WTC11 (cell line): ENCODE data around the gene PRSS38. TPM values are rescaled to one million over a fixed set of nuclear protein-coding genes. Genes with fewer than 3 reads are reported as not detected.

Source experiments
- ATAC-seq: fragments of 200-7000 bp; cut with Tn5 transposase; 2 replicates; pipeline ENCODE4 v1.10.0; 2021; ENCODE audit warnings: mild to moderate bottlenecking, moderate library complexity
- CTCF ChIA-PET: fragments of 300-600 bp; sonication (Branson Sonifier 250); formaldehyde crosslinking; loops from one replicate; lab custom pipeline; 2021; ENCODE audit warnings: antibody characterized with exemption; lab: Charles Lee
- POLR2A ChIA-PET: fragments of 350-600 bp; sonication (Branson Sonifier 250); formaldehyde crosslinking; loops from one replicate; lab custom pipeline; 2021; ENCODE audit warnings: antibody characterized with exemption; lab: Charles Lee
- DNase-seq: peaks from one replicate; pipeline ENCODE4 v3.0.0; 2021; ENCODE audit warnings: low spot score
- H3K27ac Mint-ChIP-seq: 2 replicates; pipeline ENCODE4 v1.8.0; 2021; ENCODE audit warnings: mixed read lengths
- H3K27me3 Mint-ChIP-seq: 2 replicates; pipeline ENCODE4 v1.8.0; 2021; ENCODE audit warnings: low read depth, mild to moderate bottlenecking, moderate library complexity, mixed read lengths
- H3K36me3 Mint-ChIP-seq: 2 replicates; pipeline ENCODE4 v1.8.0; 2021; ENCODE audit warnings: mixed read lengths
- H3K4me1 Mint-ChIP-seq: 2 replicates; pipeline ENCODE4 v1.8.0; 2022; ENCODE audit warnings: mixed read lengths
- H3K4me3 Mint-ChIP-seq: 2 replicates; pipeline ENCODE4 v1.8.0; 2021; ENCODE audit warnings: mild to moderate bottlenecking, moderate library complexity, mixed read lengths
- H3K9me3 Mint-ChIP-seq: 2 replicates; pipeline ENCODE4 v1.8.0; 2021; ENCODE audit warnings: mixed read lengths
- ARID4B ChIP-seq: sonication (generic); formaldehyde crosslinking; IDR thresholded peaks from 2 replicates; pipeline ENCODE4 v1.8.0; 2023; ENCODE audit warnings: missing genetic modification reagents, mild to moderate bottlenecking, borderline replicate concordance
- CTCF ChIP-seq: fragments of 200-600 bp; IDR thresholded peaks from 2 replicates; pipeline ENCODE4 v1.8.0; 2022; ENCODE audit warnings: antibody characterized with exemption
- ELF4 ChIP-seq: sonication (generic); formaldehyde crosslinking; IDR thresholded peaks from 2 replicates; pipeline ENCODE4 v1.8.1; 2022; ENCODE audit warnings: low read depth, mild to moderate bottlenecking, moderate library complexity, missing genetic modification reagents
- FOXJ3 ChIP-seq: sonication (generic); formaldehyde crosslinking; IDR thresholded peaks from 2 replicates; pipeline ENCODE4 v1.9.0; 2021; ENCODE audit warnings: missing genetic modification reagents, mild to moderate bottlenecking, borderline replicate concordance
- GTF2I ChIP-seq: fragments of 250-450 bp; sonication (Bioruptor Pico); conservative IDR thresholded peaks from 2 replicates; pipeline ENCODE4 v1.4.0; 2021; ENCODE audit warnings: mild to moderate bottlenecking
- JUN ChIP-seq: sonication (generic); formaldehyde crosslinking; IDR thresholded peaks from 2 replicates; pipeline ENCODE4 v1.8.0; 2023; ENCODE audit warnings: mild to moderate bottlenecking, missing genetic modification reagents
- MLX ChIP-seq: sonication (generic); formaldehyde crosslinking; IDR thresholded peaks from 2 replicates; pipeline ENCODE4 v1.8.1; 2023; ENCODE audit warnings: mild to moderate bottlenecking, missing genetic modification reagents, moderate library complexity
- NR3C1 ChIP-seq: sonication (generic); formaldehyde crosslinking; conservative IDR thresholded peaks from 2 replicates; pipeline ENCODE4 v1.8.1; 2023; ENCODE audit warnings: low read depth, mild to moderate bottlenecking, missing genetic modification reagents
- SMAD3 ChIP-seq: sonication (generic); formaldehyde crosslinking; IDR thresholded peaks from 2 replicates; pipeline ENCODE4 v1.8.0; 2022; ENCODE audit warnings: missing genetic modification reagents, mild to moderate bottlenecking, borderline replicate concordance
- ZNF281 ChIP-seq: sonication (generic); formaldehyde crosslinking; IDR thresholded peaks from 2 replicates; pipeline ENCODE4 v1.8.0; 2023; ENCODE audit warnings: mild to moderate bottlenecking, missing genetic modification reagents
- total RNA-seq: library from RNA; stranded (reverse); gene quantifications from 3 replicates; pipeline ENCODE4 v1.2.3, GENCODE V29; 2021
- TF ChIP-seq, protein P1 (sequence below): fragments of 250-450 bp; sonication (Bioruptor Pico); IDR thresholded peaks from 2 replicates; pipeline ENCODE4 v1.9.0; 2021; ENCODE audit warnings: mild to moderate bottlenecking
- TF ChIP-seq, protein P2 (sequence below): sonication (generic); formaldehyde crosslinking; IDR thresholded peaks from 2 replicates; pipeline ENCODE4 v1.8.1; 2023; ENCODE audit warnings: mild to moderate bottlenecking, missing genetic modification reagents, moderate library complexity

PRSS38 gene
- total RNA-seq, 1 experiment from 2014 or later, result not detected

GRCh38 chr1:227792216-227793078, 23.0 kb upstream of the PRSS38 start:
- H3K4me1 Mint-ChIP-seq, result peaks cover 21% of the 10 kb centered on the region
- ATAC-seq, result no peak
- TF ChIP-seq, protein P1, sequence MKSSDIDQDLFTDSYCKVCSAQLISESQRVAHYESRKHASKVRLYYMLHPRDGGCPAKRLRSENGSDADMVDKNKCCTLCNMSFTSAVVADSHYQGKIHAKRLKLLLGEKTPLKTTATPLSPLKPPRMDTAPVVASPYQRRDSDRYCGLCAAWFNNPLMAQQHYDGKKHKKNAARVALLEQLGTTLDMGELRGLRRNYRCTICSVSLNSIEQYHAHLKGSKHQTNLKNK, result no peak
- TF ChIP-seq, protein P2, sequence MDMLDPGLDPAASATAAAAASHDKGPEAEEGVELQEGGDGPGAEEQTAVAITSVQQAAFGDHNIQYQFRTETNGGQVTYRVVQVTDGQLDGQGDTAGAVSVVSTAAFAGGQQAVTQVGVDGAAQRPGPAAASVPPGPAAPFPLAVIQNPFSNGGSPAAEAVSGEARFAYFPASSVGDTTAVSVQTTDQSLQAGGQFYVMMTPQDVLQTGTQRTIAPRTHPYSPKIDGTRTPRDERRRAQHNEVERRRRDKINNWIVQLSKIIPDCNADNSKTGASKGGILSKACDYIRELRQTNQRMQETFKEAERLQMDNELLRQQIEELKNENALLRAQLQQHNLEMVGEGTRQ (CRISPR knock-in tag), result peak; percentile 29; the same call in 1 of the 2 replicates
- 0 out of 2 replicates have a peak, but pooled peaks have one; percentile 15 for TF ChIP-seq GTF2I (CRISPR knock-in tag)
- DNase-seq, result peak; percentile 41
- ChIA-PET POLR2A (interaction anchor here (1.3 kb wide), 1 partner anchor 156 kb away, joined by 3 read pairs; the partner anchor contains the start of gene WNT9A), CTCF (interaction anchor here (2.0 to 3.8 kb wide), 3 partner anchors 30 to 161 kb away, joined by 6 to 31 read pairs (median 25); partner anchors contain the start of gene WNT9A)
- H3K27me3 Mint-ChIP-seq, result peaks cover 26% of the 10 kb centered on the region
- no peak overlapping the region for H3K4me3 Mint-ChIP-seq
- no peak overlapping the region for H3K27ac Mint-ChIP-seq
- no peaks in the 10 kb centered on the region for H3K9me3 Mint-ChIP-seq
- no peaks in the 10 kb centered on the region for H3K36me3 Mint-ChIP-seq

DNA sequence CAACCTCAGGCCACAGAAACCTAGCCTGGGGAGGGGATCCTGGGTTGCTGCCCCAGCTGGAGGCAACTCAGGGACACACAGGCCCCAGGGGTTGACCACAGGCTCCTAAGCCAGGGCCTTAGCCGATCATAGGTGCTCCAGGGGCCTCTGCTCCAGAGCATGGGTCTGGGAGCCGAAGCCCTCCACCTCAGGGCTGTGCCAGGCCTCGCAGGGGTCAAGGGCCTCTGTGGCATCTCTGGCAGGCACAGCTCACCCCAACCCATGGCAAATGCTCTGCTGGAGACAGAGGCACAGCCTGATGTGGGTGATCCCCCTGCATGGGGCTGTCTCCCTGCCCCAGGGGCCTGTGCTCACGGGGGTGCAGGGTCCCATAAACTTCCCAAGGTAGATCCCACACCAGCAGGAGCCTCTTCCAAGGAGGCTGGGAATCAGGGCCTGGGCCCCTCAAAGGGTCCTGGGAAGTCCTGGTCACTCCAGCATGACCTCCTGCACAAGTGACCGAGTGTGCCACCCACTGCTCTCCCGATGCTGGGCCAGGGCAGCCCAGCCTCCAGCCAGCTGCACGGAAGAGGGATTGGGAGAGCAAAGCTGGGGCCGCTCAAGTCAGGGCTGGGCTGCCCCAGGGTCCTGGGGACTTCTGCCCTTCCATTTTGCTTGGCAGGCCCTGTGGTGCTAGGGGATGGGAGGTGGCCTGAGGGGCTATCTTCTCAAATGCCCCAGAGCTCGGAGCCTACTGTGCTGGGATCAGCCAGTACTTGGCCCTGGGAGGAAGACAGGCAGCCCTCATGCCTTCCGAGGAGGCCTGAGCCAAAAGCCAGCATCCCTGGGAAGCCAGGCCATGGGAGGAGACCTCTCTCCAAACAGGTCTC, 22.2 kb upstream of the PRSS38 start:
- DNase-seq (no peak), ATAC-seq (peak; percentile 2; the same call in 1 of the 2 replicates)
- no peak overlapping the region for H3K27ac Mint-ChIP-seq
- no peak for TF ChIP-seq NR3C1 (CRISPR knock-in tag)
- no peak for TF ChIP-seq JUN (CRISPR knock-in tag)
- TF ChIP-seq GTF2I (CRISPR knock-in tag), result no peak
- TF ChIP-seq ARID4B (CRISPR knock-in tag), result no peak
- no peak for TF ChIP-seq ELF4
- no peak for TF ChIP-seq FOXJ3
- 0 out of 2 replicates have a peak, but pooled peaks have one; percentile 15 for TF ChIP-seq ZNF281 (CRISPR knock-in tag)
- TF ChIP-seq MLX (CRISPR knock-in tag), result no peak
- TF ChIP-seq CTCF, result no peak
- TF ChIP-seq SMAD3 (CRISPR knock-in tag), result 0 out of 2 replicates have a peak, but pooled peaks have one; percentile 17
- peaks cover 22% of the 10 kb centered on the region for H3K27me3 Mint-ChIP-seq
- ChIA-PET POLR2A (interaction anchor here (1.3 kb wide), 1 partner anchor 155 kb away, joined by 3 read pairs; the partner anchor contains the start of gene WNT9A), CTCF (interaction anchor here (1.0 to 3.8 kb wide), 7 partner anchors 31 to 206 kb away, joined by 3 to 31 read pairs (median 4); partner anchors contain the start of gene WNT9A)
- H3K4me1 Mint-ChIP-seq, result peaks cover 21% of the 10 kb centered on the region
- no peaks in the 10 kb centered on the region for H3K36me3 Mint-ChIP-seq
- no peaks in the 10 kb centered on the region for H3K9me3 Mint-ChIP-seq
- no peak overlapping the region for H3K4me3 Mint-ChIP-seq
